Measurements from ENCODE around the gene PRKD1. TPM values are rescaled to one million over a fixed set of nuclear protein-coding genes. Genes with fewer than 3 reads are reported as not detected.

PRKD1 gene
- polyA plus RNA-seq, 1 of the 3 experiments (the other 2 are of a cell fraction), result 0.07 TPM

- TF ChIP-seq, protein P1, sequence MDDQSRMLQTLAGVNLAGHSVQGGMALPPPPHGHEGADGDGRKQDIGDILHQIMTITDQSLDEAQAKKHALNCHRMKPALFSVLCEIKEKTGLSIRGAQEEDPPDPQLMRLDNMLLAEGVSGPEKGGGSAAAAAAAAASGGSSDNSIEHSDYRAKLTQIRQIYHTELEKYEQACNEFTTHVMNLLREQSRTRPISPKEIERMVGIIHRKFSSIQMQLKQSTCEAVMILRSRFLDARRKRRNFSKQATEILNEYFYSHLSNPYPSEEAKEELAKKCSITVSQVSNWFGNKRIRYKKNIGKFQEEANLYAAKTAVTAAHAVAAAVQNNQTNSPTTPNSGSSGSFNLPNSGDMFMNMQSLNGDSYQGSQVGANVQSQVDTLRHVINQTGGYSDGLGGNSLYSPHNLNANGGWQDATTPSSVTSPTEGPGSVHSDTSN (IDR thresholded peaks at IDR 0.05), result no peak
- TF ChIP-seq, protein P2, sequence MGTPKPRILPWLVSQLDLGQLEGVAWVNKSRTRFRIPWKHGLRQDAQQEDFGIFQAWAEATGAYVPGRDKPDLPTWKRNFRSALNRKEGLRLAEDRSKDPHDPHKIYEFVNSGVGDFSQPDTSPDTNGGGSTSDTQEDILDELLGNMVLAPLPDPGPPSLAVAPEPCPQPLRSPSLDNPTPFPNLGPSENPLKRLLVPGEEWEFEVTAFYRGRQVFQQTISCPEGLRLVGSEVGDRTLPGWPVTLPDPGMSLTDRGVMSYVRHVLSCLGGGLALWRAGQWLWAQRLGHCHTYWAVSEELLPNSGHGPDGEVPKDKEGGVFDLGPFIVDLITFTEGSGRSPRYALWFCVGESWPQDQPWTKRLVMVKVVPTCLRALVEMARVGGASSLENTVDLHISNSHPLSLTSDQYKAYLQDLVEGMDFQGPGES (IDR thresholded peaks at IDR 0.05; ENCODE audit: low read depth, low read length), result no peak
- TF ChIP-seq GATA2 (CRISPR knock-in tag; IDR thresholded peaks at IDR 0.05), result no peak
- no peak for TF ChIP-seq SIN3A (IDR thresholded peaks at IDR 0.05; ENCODE audit: borderline replicate concordance, low read depth, low read length)
- no peak for TF ChIP-seq FOXJ3 (CRISPR knock-in tag; IDR thresholded peaks at IDR 0.05)
- no peak for TF ChIP-seq ELF1 (IDR thresholded peaks at IDR 0.05)
- TF ChIP-seq SMC3 (IDR thresholded peaks at IDR 0.05; ENCODE audit: low read depth, low read length), result no peak
Measured at GRCh38 chr14:29528889-29529288, 398.8 kb downstream of the PRKD1 start (continued).

GRCh38 chr14:29527286-29527685, 400.4 kb downstream of the PRKD1 start:
- DNase-seq, result no peak
- no peak overlapping the region for H3K27ac ChIP-seq (ENCODE audit: low read depth in 2 of 2, low read length in 1 of 2)
- no peak overlapping the region for H3K4me3 ChIP-seq (ENCODE audit: low read depth in 2 of 2, low read length in 1 of 2)
- ChIA-PET CTCF (interaction anchor here (0.6 to 1.4 kb wide), 2 partner anchors 687 to 770 kb away, joined by 3 to 4 read pairs; no protein-coding TSS in a partner anchor), POLR2A (no interaction called here)
- H3K4me1 ChIP-seq (ENCODE audit: control insufficient read depth in 1 of 2, insufficient read depth in 2 of 2, low read depth in 1 of 2, low read length in 1 of 2), result no peaks in the 10 kb centered on the region
- H3K27me3 ChIP-seq (ENCODE audit: insufficient read depth), result peaks cover 28% of the 10 kb centered on the region; the same call in 1 of the 2 replicates
- H3K79me2 ChIP-seq (ENCODE audit: insufficient read depth), result no peaks in the 10 kb centered on the region
- no peaks in the 10 kb centered on the region for H3F3A ChIP-seq (replicated peaks; ENCODE audit: insufficient read depth)
- H3K4me2 ChIP-seq, result no peak overlapping the region
- H3K9me2 ChIP-seq, result no peaks in the 10 kb centered on the region
- no peaks in the 10 kb centered on the region for H3K36me3 ChIP-seq (replicated peaks in 1 of 2; ENCODE audit: control insufficient read depth in 1 of 2, insufficient read depth in 2 of 2, low read length in 1 of 2)
- no peaks in the 10 kb centered on the region for H4K20me1 ChIP-seq (ENCODE audit: insufficient read depth)
- no peak overlapping the region for H3K9ac ChIP-seq
- H2AFZ ChIP-seq (ENCODE audit: low read depth), result no peak overlapping the region
- no peaks in the 10 kb centered on the region for H3K9me3 ChIP-seq
- TF ChIP-seq RAD21 (IDR thresholded peaks at IDR 0.05; ENCODE audit: low read length), result no peak
- no peak for TF ChIP-seq FOXJ3 (CRISPR knock-in tag; IDR thresholded peaks at IDR 0.05)
- TF ChIP-seq USF2 (IDR thresholded peaks at IDR 0.05; ENCODE audit: borderline replicate concordance, low read depth, low read length), result no peak
- TF ChIP-seq TCF12 (IDR thresholded peaks at IDR 0.05), result no peak

Small RNAs within 50 kb of the gene (small RNA-seq; reads per million reads assigned to genes)
- gene RNU6-1234P, result 0 reads per million in 7 experiments

Data from SK-N-SH (cell line).